H54 (cell line): ENCODE results near the gene OR4F6.
"Not testable (repeated sequence)": the region's sequence is repeated elsewhere in the genome, so short reads cannot be mapped to it uniquely, and the experiment has no call there.

ENCODE experiments used
- DNase-seq: peaks from one replicate; pipeline ENCODE4 v3.0.0; 2011; ENCODE audit warnings: low spot score, mixed read lengths; ENCODE audit not compliant: insufficient read length
- FAIRE-seq: peaks from 3 replicates; lab custom pipeline; 2011; peaks lifted over from hg19 to GRCh38; lab: Jason Lieb, UNC
- POLR2A ChIP-seq: IDR thresholded peaks from 2 replicates; pipeline ENCODE4 v1.6.1; 2011; ENCODE audit warnings: low read depth, mild to moderate bottlenecking, low read length

OR4F6 gene

GRCh38 chr15:101803209-101803608 lies at the start of gene OR4F6:
Gene OR4F6, plus strand, starts transcription at chr15:101803509. Its CDS starts 2,211 bp downstream, at chr15:101805720.
- FAIRE-seq: no peak
- DNase-seq: no peak
- no peak for TF ChIP-seq POLR2A

DNA sequence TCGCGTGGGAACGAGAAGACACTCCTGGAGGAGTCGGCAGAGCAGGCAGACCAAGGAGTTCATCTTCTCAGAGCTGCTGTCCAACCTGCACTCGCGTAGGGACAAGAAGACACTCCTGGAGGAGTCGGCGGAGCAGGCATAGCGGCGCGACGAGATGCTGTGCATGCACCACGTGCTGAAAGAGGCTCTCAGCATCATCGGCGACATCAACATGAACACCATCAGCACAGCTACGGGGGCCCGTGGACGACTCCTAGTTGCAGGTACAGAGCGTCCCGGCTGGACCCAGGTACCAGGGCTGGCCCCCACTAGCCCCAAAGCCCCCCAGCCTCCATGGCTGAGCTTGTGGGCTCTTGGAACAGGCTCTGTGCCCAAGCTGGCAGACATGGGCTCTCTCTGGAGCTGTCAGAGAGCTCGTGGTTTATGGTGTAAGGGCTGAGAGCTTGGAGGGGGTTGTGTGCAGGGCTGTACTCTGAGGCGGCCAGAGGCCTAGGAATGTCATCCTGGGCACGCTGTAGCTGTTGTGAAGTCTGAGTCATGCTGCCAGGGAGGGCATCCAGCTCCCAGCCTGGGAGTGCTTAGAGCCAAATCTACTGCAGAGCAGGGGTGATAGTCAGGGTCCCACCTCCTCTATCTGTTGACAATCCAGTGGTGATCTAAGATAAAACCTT lies 38.5 kb upstream of the OR4F6 start:
- FAIRE-seq: not testable (repeated sequence)

DNA sequence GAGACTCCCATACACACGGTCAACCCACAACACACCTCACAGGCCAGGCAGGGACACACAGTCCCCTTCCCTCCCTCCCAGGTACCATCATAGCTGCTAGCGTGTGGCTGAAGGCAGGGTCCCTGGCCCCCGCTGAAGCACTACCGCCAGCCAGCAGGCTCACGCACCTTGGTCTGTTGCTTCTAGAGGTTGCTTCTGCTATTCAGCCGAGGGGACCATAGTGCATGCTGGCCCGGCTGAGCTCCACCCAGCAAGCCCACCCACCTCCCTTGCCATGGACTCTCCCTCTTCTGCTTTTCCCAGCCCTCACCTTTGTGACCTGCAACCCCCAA lies 38.0 kb upstream of the OR4F6 start:
- not testable (repeated sequence) for FAIRE-seq, DNase-seq

More for the DNA sequence above, 38.5 kb upstream of the OR4F6 start:
- DNase-seq: peak; percentile 16

GRCh38 chr15:101765772-101766456 lies 37.4 kb upstream of the OR4F6 start:
- DNase-seq: no peak
- TF ChIP-seq POLR2A: no peak
- FAIRE-seq: no peak

DNA sequence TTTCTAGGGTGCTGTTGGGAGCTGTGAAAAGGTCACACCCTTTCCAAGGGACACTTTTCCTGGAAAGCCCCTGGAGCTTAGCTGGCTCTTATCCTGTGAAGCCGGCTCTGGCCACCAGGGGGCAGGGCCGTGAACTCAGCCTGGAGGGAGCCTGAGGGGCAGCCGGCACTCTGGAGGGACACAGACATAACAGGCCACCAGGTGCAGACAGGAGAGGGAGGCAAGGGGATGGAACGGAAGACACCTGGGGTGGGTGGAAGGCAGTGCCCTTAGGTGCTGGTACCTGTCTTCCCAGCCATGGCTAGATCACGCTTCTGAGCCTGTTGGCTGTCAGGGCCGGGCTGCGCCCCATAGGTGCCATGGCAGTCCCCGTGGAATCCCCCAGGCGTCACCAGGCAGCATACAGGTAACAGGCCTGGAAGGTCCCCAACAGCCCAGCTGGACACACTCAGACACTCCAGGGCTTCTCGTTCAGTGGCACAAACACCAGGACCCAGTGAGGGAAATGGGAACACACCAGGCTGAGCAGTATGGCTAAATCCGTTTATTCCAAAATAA lies 36.1 kb upstream of the OR4F6 start:
- FAIRE-seq: not testable (repeated sequence)

DNA sequence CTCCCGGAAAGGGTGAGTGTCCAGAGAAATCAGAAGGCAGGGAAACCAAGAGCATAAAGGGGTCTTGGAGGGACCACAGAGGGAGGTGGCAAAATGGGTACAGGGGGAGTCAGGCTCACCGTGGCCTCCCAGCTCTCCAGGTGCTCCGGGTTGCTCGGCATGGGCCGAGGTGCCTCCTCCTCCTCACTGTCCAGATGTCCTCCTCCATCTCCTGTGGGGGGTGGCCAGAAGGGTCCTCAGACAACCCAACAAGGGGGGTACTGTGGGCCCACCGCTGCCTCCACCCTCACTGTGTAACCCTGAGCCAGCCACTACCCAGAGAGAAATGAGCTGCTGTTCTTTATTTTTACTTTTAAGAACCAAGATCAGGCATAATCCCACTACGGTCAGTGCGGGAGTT lies 30.4 kb upstream of the OR4F6 start:
- no peak for TF ChIP-seq POLR2A
- DNase-seq (no peak), FAIRE-seq (no peak)

More for the DNA sequence above, 36.1 kb upstream of the OR4F6 start:
- DNase-seq: not testable (repeated sequence)

- no peak for TF ChIP-seq POLR2A
Observed at GRCh38 chr15:101773496-101774100, 29.7 kb upstream of the OR4F6 start.

DNA sequence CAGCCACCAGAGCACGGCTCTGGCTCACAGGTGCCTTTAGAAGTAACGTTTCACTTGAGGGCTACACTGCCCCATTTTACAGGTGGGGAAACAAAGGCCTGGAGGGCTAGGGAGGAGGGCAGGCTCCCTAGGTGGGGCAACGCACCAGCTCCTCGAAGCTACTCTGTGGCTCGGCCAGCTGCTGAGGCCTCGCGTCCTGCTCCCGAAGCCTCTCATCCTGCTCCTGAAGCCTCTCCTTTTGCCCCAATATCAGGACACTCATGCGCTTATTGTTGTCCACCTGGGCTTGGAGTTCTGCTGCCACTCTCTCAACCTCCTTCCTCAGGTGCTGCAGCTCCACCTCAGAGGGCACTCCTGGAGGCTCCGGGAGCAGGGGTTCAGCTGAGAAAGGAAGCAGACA lies 28.2 kb upstream of the OR4F6 start:
- no peak for TF ChIP-seq POLR2A
- DNase-seq: no peak
- no peak for FAIRE-seq

More at GRCh38 chr15:101773496-101774100, 29.7 kb upstream of the OR4F6 start:
- no peak for DNase-seq
- no peak for FAIRE-seq

DNA sequence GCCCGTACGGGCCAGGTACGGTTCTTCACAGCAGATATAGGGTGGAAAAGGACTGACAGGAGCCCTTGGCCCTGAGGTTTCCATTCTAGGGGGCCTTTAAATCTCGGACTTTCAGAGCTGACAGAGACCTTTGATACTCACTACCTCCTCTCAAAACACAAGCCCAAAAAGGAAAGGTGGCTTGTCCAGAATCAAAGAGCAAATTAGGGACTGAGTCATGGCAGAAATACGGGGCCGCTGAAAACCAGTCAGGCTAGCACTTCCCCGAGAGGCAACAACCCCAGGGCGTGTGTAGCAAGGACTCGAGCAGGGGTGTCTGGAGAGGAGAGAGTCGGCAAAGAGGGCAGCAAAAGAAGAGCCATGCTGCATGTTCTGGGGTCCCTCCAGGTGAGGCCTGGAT lies 24.7 kb upstream of the OR4F6 start:
- not testable (repeated sequence) for FAIRE-seq, DNase-seq

- not testable (repeated sequence) for FAIRE-seq, DNase-seq
Observed at GRCh38 chr15:101780225-101780624, 23.1 kb upstream of the OR4F6 start.

GRCh38 chr15:101781928-101782327 lies 21.4 kb upstream of the OR4F6 start:
- TF ChIP-seq POLR2A: no peak
- DNase-seq (no peak), FAIRE-seq (no peak)

DNA sequence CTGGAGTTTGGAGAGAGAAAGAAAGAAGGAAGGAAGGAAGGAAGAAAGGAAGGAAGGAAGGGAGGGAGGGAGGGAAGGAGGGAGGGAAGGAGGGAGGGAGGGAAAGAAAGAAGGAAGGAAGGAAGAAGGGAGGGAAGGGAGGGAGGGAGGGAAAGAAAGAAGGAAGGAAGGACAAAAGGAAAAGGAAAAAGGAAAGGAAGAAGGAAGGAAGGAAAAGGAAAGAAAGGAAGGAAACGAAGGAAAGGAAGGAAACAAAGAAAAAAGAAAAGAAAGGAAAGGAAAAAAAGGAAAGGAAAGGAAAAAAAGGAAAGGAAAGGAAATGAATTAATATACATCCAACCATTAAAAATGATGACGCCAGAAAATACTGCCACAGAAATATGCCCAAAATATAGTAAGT lies 18.7 kb upstream of the OR4F6 start:
- no peak for TF ChIP-seq POLR2A
- FAIRE-seq (no peak), DNase-seq (no peak)

- not testable (repeated sequence) for DNase-seq, FAIRE-seq
Observed at GRCh38 chr15:101786422-101786821, 16.9 kb upstream of the OR4F6 start.

DNA sequence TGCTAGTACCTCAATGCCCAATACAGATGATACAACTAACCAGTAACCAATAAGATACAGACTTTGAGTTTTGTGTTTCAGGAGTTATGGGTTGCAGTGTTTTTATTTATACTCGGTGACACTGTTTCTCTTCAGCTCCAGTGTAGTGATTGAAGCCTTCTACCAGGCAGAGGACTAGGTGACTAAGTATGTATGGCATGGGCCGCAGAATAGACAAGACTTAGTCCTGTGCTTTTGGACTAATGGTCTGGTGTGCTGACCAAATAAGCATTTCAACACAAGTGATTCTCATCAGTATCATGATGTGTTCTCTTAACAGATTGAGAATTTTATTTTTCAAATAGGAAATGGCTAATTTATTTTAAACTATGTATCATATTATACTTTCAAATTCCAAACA lies 15.3 kb upstream of the OR4F6 start:
- not testable (repeated sequence) for FAIRE-seq, DNase-seq

DNA sequence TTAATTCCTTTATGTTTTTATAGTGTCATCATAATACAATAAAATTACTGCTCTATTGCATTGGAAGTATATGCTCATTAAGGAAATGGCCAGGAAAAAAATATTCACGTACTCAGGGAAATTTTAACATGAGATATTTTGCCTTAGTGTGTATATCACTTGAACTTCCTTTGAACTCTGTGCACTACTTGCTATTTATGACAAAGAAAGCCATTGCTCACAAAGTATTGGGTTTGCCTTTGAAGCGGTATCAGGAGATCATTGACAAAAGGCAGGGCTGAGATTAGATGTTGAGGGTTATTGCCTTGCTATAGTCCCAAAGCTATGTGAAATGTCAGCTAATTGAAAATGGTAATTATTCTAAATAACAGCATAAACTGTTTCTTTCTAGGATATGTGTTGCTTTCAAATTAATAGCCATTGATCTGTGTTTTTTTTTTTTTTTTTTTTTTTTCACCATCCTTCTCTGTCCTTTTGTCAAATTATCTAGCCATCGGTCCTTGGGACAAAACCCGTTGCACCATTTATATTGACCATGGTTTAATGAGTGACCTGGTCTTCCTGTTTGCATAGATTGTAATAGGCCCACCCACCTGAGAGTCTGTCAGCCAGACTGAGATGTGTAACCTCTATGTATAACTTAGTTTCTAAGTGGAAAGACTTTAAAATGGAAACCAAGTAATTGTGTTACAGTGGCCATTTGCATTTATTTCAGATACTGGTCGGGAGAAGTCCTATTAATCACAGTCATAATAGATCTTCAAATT lies 14.6 kb upstream of the OR4F6 start:
- DNase-seq, FAIRE-seq: not testable (repeated sequence)

DNA sequence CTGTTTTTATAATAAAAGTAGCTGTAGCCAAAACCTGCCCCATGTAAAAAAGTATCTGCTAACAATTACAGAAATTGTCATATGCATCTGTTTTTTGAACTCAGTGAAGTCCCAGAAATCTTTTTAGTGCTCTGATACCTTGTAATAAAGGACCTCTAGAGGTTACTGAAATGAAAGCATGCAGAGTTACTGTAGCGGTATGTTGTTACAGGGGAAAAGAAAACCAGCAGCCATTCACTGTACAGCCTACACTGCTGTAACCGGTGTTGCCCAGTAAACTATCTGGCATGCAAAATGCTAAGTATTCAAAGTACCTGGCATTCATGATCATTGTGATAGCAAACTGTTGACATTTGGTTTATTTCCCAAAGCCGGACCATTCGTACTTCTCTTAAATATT lies 12.6 kb upstream of the OR4F6 start:
- DNase-seq, FAIRE-seq: not testable (repeated sequence)

GRCh38 chr15:101793981-101794380 lies 9.3 kb upstream of the OR4F6 start:
- FAIRE-seq, DNase-seq: not testable (repeated sequence)
